HEK293 (cell line): ENCODE measurements around the gene SGTB.

Source experiments
- GFI1B ChIP-seq: fragments of 450-650 bp; formaldehyde crosslinking; IDR thresholded peaks from 2 replicates; pipeline ENCODE4 v1.5.1; 2016; ENCODE audit warnings: missing biosample characterization, missing genetic modification characterization
- GLI4 ChIP-seq: fragments of 450-650 bp; formaldehyde crosslinking; IDR thresholded peaks from 2 replicates; pipeline ENCODE4 v1.5.1; 2016; ENCODE audit warnings: missing biosample characterization, missing genetic modification characterization
- INSM2 ChIP-seq: fragments of 450-650 bp; formaldehyde crosslinking; IDR thresholded peaks from 2 replicates; pipeline ENCODE4 v1.5.1; 2016; ENCODE audit warnings: missing biosample characterization, missing genetic modification characterization
- MZF1 ChIP-seq: fragments of 450-650 bp; formaldehyde crosslinking; IDR thresholded peaks from 2 replicates; pipeline ENCODE4 v1.5.1; 2017; ENCODE audit warnings: missing biosample characterization, missing genetic modification characterization, borderline replicate concordance
- SP2 ChIP-seq: fragments of 450-650 bp; formaldehyde crosslinking; IDR thresholded peaks from 2 replicates; pipeline ENCODE4 v1.5.1; 2016; ENCODE audit warnings: missing biosample characterization, missing genetic modification characterization
- TRIM28 ChIP-seq: IDR thresholded peaks from 2 replicates; pipeline ENCODE4 v1.6.1; 2011; ENCODE audit warnings: low read length, control low read depth, borderline replicate concordance
- ZBTB17 ChIP-seq: fragments of 450-650 bp; formaldehyde crosslinking; IDR thresholded peaks from 2 replicates; pipeline ENCODE4 v1.5.1; 2016; ENCODE audit warnings: missing biosample characterization, missing genetic modification characterization
- ZBTB20 ChIP-seq: fragments of 450-650 bp; formaldehyde crosslinking; IDR thresholded peaks from 2 replicates; pipeline ENCODE4 v1.5.1; 2016; ENCODE audit warnings: missing biosample characterization, missing genetic modification characterization
- ZBTB21 ChIP-seq: fragments of 450-650 bp; formaldehyde crosslinking; IDR thresholded peaks from 2 replicates; pipeline ENCODE4 v1.5.1; 2017; ENCODE audit warnings: missing biosample characterization, missing genetic modification characterization
- ZBTB7A ChIP-seq: fragments of 450-650 bp; formaldehyde crosslinking; IDR thresholded peaks from 2 replicates; pipeline ENCODE4 v1.5.1; 2016; ENCODE audit warnings: low read depth, missing biosample characterization, missing genetic modification characterization
- ZIC2 ChIP-seq: fragments of 450-650 bp; formaldehyde crosslinking; IDR thresholded peaks from 2 replicates; pipeline ENCODE4 v1.5.1; 2016; ENCODE audit warnings: missing biosample characterization, missing genetic modification characterization
- ZNF114 ChIP-seq: fragments of 450-650 bp; formaldehyde crosslinking; IDR thresholded peaks from 2 replicates; pipeline ENCODE4 v1.5.0; 2017; ENCODE audit warnings: missing biosample characterization, missing genetic modification characterization
- ZNF140 ChIP-seq: fragments of 450-650 bp; formaldehyde crosslinking; IDR thresholded peaks from 2 replicates; pipeline ENCODE4 v1.5.1; 2016; ENCODE audit warnings: missing biosample characterization, missing genetic modification characterization
- ZNF2 ChIP-seq: fragments of 450-650 bp; formaldehyde crosslinking; IDR thresholded peaks from 2 replicates; pipeline ENCODE4 v1.5.1; 2016; ENCODE audit warnings: missing biosample characterization, missing genetic modification characterization
- ZNF202 ChIP-seq: fragments of 450-650 bp; formaldehyde crosslinking; IDR thresholded peaks from 2 replicates; pipeline ENCODE4 v1.5.1; 2016; ENCODE audit warnings: missing biosample characterization, missing genetic modification characterization, borderline replicate concordance
- ZNF239 ChIP-seq: fragments of 450-650 bp; formaldehyde crosslinking; IDR thresholded peaks from 2 replicates; pipeline ENCODE4 v1.5.1; 2016; ENCODE audit warnings: missing biosample characterization, missing genetic modification characterization
- ZNF266 ChIP-seq: fragments of 450-650 bp; formaldehyde crosslinking; IDR thresholded peaks from 2 replicates; pipeline ENCODE4 v1.5.1; 2016; ENCODE audit warnings: missing biosample characterization, missing genetic modification characterization, low read depth
- ZNF292 ChIP-seq: fragments of 450-650 bp; formaldehyde crosslinking; IDR thresholded peaks from 2 replicates; pipeline ENCODE4 v1.5.1; 2016; ENCODE audit warnings: low read depth, missing biosample characterization, missing genetic modification characterization, borderline replicate concordance
- ZNF366 ChIP-seq: fragments of 450-650 bp; formaldehyde crosslinking; conservative IDR thresholded peaks from 2 replicates; pipeline ENCODE4 v1.5.1; 2016; ENCODE audit warnings: missing biosample characterization, missing genetic modification characterization
- ZNF404 ChIP-seq: fragments of 450-650 bp; formaldehyde crosslinking; IDR thresholded peaks from 2 replicates; pipeline ENCODE4 v1.5.1; 2017; ENCODE audit warnings: missing biosample characterization, missing genetic modification characterization
- ZNF433 ChIP-seq: fragments of 450-650 bp; formaldehyde crosslinking; IDR thresholded peaks from 2 replicates; pipeline ENCODE4 v1.5.1; 2016; ENCODE audit warnings: missing biosample characterization, missing genetic modification characterization, low read depth
- ZNF48 ChIP-seq: fragments of 450-650 bp; formaldehyde crosslinking; IDR thresholded peaks from 2 replicates; pipeline ENCODE4 v1.5.1; 2016; ENCODE audit warnings: missing biosample characterization, missing genetic modification characterization
- ZNF548 ChIP-seq: fragments of 450-650 bp; formaldehyde crosslinking; IDR thresholded peaks from 2 replicates; pipeline ENCODE4 v1.5.1; 2016; ENCODE audit warnings: missing biosample characterization, missing genetic modification characterization
- ZNF558 ChIP-seq: fragments of 450-650 bp; formaldehyde crosslinking; IDR thresholded peaks from 2 replicates; pipeline ENCODE4 v1.5.1; 2016; ENCODE audit warnings: missing biosample characterization, missing genetic modification characterization
- ZNF596 ChIP-seq: fragments of 450-650 bp; IDR thresholded peaks from 2 replicates; pipeline ENCODE4 v1.5.0; 2018; ENCODE audit warnings: missing biosample characterization, mild to moderate bottlenecking, missing genetic modification characterization, moderate library complexity
- ZNF629 ChIP-seq: fragments of 450-650 bp; formaldehyde crosslinking; IDR thresholded peaks from 2 replicates; pipeline ENCODE4 v1.5.1; 2017; ENCODE audit warnings: missing biosample characterization, missing genetic modification characterization
- ZNF654 ChIP-seq: fragments of 450-650 bp; formaldehyde crosslinking; IDR thresholded peaks from 2 replicates; pipeline ENCODE4 v1.5.1; 2016; ENCODE audit warnings: low read depth, missing biosample characterization, missing genetic modification characterization
- ZNF670 ChIP-seq: fragments of 450-650 bp; formaldehyde crosslinking; IDR thresholded peaks from 2 replicates; pipeline ENCODE4 v1.5.1; 2016; ENCODE audit warnings: missing biosample characterization, missing genetic modification characterization, low read depth
- ZNF76 ChIP-seq: fragments of 450-650 bp; formaldehyde crosslinking; IDR thresholded peaks from 2 replicates; pipeline ENCODE4; 2016; ENCODE audit warnings: low read depth, missing biosample characterization, missing genetic modification characterization, borderline replicate concordance
- ZNF776 ChIP-seq: fragments of 450-650 bp; formaldehyde crosslinking; IDR thresholded peaks from 2 replicates; pipeline ENCODE4 v1.5.0; 2017; ENCODE audit warnings: missing biosample characterization, missing genetic modification characterization, borderline replicate concordance
- ZNF777 ChIP-seq: fragments of 450-650 bp; formaldehyde crosslinking; IDR thresholded peaks from 2 replicates; pipeline ENCODE4 v1.5.1; 2017; ENCODE audit warnings: missing biosample characterization, missing genetic modification characterization, borderline replicate concordance
- ZNF785 ChIP-seq: fragments of 450-650 bp; formaldehyde crosslinking; IDR thresholded peaks from 2 replicates; pipeline ENCODE4 v1.5.1; 2016; ENCODE audit warnings: missing biosample characterization, missing genetic modification characterization
- ZNF792 ChIP-seq: fragments of 450-650 bp; formaldehyde crosslinking; IDR thresholded peaks from 2 replicates; pipeline ENCODE4 v1.5.1; 2016; ENCODE audit warnings: missing biosample characterization, missing genetic modification characterization
- ZNF837 ChIP-seq: fragments of 450-650 bp; formaldehyde crosslinking; IDR thresholded peaks from 2 replicates; pipeline ENCODE4 v1.5.1; 2016; ENCODE audit warnings: missing biosample characterization, missing genetic modification characterization
- ZSCAN16 ChIP-seq: fragments of 450-650 bp; formaldehyde crosslinking; IDR thresholded peaks from 2 replicates; pipeline ENCODE4 v1.5.1; 2016; ENCODE audit warnings: missing biosample characterization, missing genetic modification characterization
- ZXDB ChIP-seq: fragments of 450-650 bp; formaldehyde crosslinking; IDR thresholded peaks from 2 replicates; pipeline ENCODE4 v1.5.1; 2016; ENCODE audit warnings: missing biosample characterization, missing genetic modification characterization
- TF ChIP-seq, protein P1 (sequence below): fragments of 450-650 bp; formaldehyde crosslinking; conservative IDR thresholded peaks from 2 replicates; pipeline ENCODE4 v1.5.1; 2016; ENCODE audit warnings: low read depth, missing biosample characterization, missing genetic modification characterization

The SGTB gene

GRCh38 chr5:65722575-65723403 lies 880 bp upstream of the SGTB start (continued):
- TF ChIP-seq ZNF114 (tag by site-specific recombination) (no peak), ZSCAN16 (tag by site-specific recombination) (no peak), ZNF48 (tag by site-specific recombination) (no peak), ZNF292 (no peak), ZBTB17 (tag by site-specific recombination) (peak; percentile 85), ZNF792 (no peak), ZBTB21 (tag by site-specific recombination) (no peak), ZNF654 (no peak), ZNF670 (tag by site-specific recombination) (no peak), ZNF140 (tag by site-specific recombination) (no peak), ZIC2 (tag by site-specific recombination) (no peak), ZNF366 (tag by site-specific recombination) (peak; percentile 42; the same call in 1 of the 2 replicates), GLI4 (tag by site-specific recombination) (no peak), INSM2 (tag by site-specific recombination) (no peak), ZXDB (0 out of 2 replicates have a peak, but pooled peaks have one; percentile 13), ZNF266 (no peak), ZNF433 (no peak), ZBTB20 (tag by site-specific recombination) (peak; percentile 25; the same call in 1 of the 2 replicates), ZNF777 (tag by site-specific recombination) (no peak), ZNF837 (tag by site-specific recombination) (no peak), ZNF2 (no peak), ZNF629 (no peak), ZNF558 (tag by site-specific recombination) (no peak), ZNF776 (tag by site-specific recombination) (no peak), MZF1 (tag by site-specific recombination) (no peak), ZNF404 (no peak), TRIM28 (no peak), GFI1B (no peak), ZNF785 (tag by site-specific recombination) (no peak), ZNF76 (tag by site-specific recombination) (no peak; the same call in 1 of the 2 replicates), ZNF239 (tag by site-specific recombination) (no peak), ZBTB7A (tag by site-specific recombination) (no peak), ZNF596 (tag by site-specific recombination) (no peak), ZNF548 (no peak), SP2 (no peak), ZNF202 (tag by site-specific recombination) (no peak)
- TF ChIP-seq, protein P1, sequence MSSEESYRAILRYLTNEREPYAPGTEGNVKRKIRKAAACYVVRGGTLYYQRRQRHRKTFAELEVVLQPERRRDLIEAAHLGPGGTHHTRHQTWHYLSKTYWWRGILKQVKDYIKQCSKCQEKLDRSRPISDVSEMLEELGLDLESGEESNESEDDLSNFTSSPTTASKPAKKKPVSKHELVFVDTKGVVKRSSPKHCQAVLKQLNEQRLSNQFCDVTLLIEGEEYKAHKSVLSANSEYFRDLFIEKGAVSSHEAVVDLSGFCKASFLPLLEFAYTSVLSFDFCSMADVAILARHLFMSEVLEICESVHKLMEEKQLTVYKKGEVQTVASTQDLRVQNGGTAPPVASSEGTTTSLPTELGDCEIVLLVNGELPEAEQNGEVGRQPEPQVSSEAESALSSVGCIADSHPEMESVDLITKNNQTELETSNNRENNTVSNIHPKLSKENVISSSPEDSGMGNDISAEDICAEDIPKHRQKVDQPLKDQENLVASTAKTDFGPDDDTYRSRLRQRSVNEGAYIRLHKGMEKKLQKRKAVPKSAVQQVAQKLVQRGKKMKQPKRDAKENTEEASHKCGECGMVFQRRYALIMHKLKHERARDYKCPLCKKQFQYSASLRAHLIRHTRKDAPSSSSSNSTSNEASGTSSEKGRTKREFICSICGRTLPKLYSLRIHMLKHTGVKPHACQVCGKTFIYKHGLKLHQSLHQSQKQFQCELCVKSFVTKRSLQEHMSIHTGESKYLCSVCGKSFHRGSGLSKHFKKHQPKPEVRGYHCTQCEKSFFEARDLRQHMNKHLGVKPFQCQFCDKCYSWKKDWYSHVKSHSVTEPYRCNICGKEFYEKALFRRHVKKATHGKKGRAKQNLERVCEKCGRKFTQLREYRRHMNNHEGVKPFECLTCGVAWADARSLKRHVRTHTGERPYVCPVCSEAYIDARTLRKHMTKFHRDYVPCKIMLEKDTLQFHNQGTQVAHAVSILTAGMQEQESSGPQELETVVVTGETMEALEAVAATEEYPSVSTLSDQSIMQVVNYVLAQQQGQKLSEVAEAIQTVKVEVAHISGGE (tag by site-specific recombination), result no peak
